NCI-H2171 treated with DMSO at 0.1 percent for 48 hours (cell line): ENCODE data around the gene GTPBP6.
"Not testable (repeated sequence)": the region's sequence is repeated elsewhere in the genome, so short reads cannot be mapped to it uniquely, and the experiment has no call there.

Experiments
- DNase-seq: peaks from one replicate; lab custom pipeline; 2025; lab: John Stamatoyannopoulos, UW

The GTPBP6 gene

DNA sequence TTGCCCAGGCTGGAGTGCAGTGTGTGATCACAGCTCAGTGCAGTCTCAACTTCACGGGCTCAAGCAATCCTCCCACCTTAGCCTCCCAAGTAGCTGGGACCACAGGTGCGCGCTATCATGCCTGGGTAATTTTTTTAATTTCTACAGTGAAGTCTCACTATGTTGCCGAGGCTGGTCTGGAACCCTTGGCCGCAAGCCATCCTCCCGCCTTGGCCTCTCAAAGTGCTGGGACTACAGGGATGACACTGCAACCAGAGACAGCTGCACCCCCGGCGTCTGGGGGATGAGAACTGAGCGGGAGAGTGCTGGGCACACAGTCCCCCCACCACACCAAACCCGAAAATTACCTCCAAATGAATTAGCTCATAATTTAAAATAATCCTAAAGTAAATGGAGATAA lies 33.1 kb upstream of the GTPBP6 start:
- DNase-seq = no peak

DNA sequence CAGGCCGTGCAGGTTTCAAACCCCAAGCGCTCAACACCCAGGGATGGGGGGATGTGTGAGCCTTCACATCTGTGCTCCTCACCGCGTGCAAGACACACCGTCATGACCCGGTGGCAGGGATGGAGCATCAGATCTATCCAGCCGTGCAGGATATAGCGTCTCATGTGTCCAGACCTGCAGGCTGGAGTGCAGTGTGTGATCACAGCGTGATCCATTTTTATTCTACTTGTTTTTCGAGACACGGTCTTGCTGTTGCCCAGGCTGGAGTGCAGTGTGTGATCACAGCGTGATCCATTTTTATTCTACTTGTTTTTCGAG lies 32.7 kb upstream of the GTPBP6 start:
- not testable (repeated sequence) for DNase-seq

GRCh38 chrX:350534-351323 lies 32.1 kb upstream of the GTPBP6 start:
- DNase-seq = no peak

DNA sequence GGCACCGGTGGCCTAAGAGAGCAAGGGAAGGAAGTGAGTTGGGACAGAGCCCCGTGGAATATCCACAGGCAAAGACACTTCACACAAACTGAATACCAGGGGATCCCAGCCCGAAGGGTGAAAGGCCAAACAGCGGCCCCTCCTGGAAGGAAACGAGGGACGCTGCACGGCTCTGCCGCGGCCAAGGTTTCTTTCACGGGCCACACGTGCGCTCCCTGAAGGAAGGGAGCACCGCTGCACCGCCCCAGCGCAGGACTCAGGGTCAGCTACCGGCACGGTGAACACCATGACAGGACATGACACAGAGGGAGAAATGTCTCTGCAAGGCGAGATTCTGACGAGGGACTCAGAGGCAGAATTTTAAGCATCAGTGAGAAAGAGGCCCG lies 31.5 kb upstream of the GTPBP6 start:
- DNase-seq = no peak

DNA sequence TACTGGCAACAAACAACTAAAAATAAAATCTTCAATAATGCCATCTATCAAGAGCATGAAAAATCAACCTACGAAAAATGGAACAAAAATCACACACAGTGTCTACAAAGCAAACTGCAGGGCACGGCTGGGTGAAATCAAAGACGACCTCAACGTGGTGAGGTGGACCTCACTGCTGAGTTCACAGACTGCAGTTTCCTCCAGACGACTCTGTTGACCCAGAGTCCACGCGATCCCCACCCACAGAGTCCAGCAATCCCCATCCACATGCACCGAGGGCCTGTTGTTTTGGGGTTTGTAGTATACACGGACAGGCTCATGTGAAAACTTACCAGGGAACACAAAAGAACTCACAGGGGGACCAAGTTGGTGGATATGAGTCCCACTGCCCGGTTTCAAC lies 31.1 kb upstream of the GTPBP6 start:
- DNase-seq = no peak

DNA sequence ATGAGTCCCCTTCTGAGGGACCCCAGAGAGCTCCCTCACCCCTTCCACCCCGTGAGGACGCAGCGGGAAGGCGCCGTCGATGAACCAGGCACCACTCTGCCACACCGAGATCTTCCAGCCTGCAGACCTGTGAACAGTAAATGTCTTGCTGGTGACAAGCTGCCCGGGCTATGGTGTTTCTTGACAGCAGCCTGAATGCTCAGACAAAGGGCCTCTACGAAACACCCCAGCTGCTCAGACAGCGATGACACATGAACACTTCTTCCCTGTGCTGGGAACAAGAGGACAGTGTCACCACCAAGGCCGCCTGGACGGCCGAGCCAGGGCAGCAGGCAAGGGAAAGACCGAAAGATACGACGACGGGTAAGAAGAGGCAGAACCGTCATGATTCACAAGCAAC lies 30.6 kb upstream of the GTPBP6 start:
- DNase-seq = no peak

DNA sequence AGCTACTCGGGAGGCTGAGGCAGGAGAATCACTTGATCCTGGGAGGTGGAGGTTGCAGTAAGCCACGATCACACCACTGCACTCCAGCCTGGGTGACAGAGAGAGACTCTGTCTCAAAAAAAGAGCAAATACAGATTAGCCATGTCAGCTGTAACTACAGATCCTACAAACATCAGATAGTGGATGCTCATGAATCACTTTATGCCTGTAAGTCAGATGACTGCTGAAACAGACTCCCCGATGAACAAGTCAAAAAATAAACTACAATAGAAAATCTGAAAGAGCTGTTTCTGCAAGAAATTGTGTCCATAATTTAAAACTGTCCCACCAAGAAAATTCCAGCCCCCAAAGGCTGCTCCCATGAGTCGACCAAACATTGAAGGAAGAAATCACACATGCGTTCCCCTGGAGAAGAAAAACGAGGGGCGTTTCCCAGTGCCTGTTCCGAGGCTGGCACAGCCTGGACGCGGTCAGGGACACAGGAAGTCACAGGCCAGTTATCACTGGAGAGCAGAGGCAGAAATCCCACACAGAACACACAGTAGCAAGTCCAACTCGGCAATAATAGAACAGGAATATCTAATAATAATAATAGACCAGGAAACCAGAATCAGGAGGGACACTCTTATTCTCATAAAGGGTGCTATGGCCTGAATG lies 30.0 kb upstream of the GTPBP6 start:
- no peak for DNase-seq

DNA sequence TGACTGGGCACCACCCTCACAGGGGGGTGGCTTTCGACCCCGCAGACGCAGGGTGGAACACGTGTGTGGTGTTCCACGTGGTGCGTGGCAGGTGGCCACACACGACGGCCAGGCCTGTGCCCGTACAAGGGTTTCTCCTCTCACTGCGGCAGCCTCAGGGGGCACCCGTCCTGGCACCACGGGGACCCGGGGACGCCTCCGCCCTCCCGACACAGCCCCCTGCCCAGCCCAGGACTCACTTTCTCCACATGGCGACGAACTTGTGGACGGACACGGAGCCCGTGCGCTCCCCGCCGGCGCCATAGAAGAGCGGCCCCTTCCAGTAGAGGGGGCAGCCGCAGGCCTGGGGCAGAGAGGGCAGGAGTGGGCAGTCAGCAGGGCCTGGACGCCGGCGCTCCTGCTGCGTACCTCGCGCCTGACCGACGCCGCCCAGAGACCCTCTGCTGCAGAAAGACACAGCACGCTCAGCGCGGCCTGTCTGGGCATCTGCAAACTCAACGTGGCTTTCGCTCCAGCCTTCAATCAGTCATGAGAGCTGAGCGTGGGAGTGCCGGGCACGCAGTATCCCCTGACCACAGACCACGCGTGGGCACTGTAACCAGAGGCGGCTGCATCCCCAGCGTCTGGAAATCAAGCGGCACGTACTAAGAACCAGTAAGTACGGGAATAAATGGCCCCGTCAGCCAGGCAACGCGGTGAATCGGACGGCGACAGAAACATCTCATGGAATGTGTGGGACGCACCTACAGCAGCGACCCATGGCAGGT lies 28.9 kb upstream of the GTPBP6 start:
- DNase-seq = no peak

DNA sequence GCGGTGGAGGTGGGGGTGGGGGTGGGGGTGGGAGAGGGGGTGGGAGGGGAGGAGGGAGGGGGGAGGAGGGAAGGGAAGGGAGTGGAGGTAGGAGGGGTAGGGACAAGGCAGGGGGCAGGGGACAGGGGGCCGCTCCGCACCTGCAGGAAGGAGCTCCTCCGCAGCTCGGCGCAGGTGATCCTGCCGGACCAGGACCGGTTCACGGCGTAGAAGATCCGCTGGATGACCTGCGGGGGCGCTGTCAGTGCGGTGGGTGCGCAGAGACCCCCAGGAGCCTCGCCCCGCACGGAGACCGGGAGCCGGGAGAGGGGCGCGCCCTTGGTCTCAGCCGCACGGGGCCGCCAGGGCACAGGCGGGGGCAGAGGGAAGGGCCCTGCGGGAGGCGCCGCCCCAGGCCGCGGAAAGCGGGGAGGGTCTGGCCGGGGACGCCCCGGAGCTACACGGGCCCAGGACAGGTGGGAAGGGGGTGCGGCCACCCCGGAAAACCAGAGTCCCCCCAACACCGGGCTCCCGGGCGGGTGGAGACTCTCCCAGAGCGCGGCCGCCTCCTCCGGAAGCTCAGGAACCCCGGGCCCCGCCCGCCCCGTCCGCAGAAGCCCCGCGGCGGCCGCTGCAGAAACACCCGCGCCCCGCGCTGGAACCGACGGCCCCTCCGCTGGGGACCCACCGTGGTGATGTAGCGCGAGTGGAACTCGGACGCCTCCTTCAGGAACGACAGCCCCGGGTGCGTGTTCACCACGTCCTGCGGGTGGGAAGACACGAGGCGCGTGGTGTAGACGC lies 27.6 kb upstream of the GTPBP6 start:
- DNase-seq = no peak

- DNase-seq = no peak
Observed at GRCh38 chrX:345020-345925, 26.7 kb upstream of the GTPBP6 start.

DNA sequence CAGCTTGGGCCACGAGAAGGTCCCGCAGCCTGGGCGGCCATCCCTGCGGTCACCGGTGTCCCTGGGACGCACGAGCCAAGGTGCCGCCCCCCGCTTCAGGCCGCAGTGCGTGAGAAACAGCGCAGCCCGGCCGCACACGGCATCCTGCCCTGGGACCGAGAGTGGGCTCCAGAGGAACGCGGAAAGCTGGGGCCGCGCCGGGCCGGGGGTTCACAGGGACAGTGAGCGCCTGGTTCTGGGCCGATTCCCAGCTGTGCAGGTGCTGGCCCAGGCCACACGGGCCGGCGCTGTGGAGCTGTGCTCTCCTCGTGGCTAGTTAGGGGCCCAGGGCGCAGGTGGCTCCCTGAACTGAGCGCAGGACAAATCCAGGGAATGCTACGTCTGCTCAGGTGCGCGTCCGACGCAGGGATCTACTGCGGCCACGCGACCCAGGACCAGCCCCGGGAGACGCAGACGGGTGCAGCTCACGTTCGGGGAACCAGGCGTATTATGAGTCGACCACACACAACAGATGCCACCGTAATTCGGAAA lies 25.8 kb upstream of the GTPBP6 start:
- no peak for DNase-seq

GRCh38 chrX:341541-342101 lies 23.0 kb upstream of the GTPBP6 start:
- no peak for DNase-seq

- no peak for DNase-seq
Observed at GRCh38 chrX:340641-341423, 22.2 kb upstream of the GTPBP6 start.

DNA sequence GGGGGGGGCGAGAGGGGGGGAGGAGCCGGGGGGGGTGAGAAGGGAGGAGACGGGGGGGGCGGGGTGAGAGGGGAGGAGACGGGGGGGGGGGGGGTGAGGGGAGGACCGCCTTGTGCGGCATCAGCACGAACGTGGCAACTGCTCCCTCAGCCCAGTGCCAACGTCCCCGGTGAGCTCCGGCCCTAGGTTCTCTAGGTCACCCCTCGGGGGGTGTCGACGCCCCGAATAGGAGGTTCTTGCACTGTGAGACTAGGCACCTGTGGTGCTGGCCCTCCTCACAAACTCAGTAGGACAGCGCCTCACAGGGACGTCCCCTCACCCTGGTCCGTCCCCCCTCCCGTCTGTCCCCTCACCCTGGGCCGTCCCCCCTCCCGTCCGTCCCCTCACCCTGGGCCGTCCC lies 21.5 kb upstream of the GTPBP6 start:
- no peak for DNase-seq

DNA sequence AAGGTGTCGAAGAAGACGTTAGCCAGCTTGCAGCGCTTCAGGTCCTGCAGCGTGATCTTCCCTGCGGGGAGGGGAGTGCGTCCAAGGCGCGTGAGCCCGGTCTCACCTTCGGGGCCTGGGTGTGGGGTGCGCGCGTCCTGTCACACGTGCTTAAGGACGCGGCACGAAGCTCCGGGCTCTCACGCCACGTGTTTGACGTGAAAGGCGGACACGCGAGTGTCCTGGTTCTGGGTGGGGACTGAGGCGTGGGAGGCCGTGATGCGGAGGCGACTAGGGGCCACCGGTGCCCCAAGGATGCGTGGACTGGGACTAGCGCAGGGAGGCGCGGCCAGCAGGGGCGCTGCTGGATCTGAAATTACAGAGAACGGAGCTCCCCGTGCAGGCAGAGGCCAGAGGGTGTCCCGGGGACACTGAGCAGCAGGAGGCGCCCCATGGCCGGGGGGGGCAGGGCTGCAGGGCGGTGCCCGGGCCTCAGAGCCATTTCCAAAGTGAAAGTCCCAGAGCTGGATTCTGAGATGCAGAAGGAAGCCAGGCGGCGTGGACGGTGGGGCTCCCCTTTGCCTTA lies 20.3 kb upstream of the GTPBP6 start:
- no peak for DNase-seq

DNA sequence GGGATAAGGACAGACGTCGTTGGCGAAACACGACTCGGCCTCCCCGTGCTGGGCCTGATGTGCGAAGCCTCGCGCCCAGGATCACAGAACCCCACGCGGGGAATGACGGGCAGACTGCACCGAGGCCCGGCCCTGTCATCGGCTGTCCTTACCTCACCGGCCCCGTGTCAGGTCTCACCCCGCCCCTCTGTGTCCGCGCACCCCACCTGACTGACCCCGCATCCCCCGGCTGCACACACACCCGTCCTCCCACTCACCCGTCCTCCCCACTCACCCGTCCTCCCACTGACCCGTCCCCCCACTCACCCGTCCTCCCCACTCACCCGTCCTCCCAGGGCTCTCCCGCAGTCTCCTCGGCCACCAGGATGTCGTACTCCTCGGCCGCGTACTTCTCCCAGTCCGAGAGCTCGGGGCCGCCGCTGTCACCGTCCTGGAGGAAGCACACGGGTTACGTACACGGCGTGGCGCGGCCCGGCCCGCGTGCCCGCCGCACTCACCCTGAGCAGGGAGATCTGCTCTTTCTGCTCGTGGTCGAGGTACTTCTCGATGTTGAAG lies 19.8 kb upstream of the GTPBP6 start:
- no peak for DNase-seq

GRCh38 chrX:337331-337831 lies 18.8 kb upstream of the GTPBP6 start:
- no peak for DNase-seq

DNA sequence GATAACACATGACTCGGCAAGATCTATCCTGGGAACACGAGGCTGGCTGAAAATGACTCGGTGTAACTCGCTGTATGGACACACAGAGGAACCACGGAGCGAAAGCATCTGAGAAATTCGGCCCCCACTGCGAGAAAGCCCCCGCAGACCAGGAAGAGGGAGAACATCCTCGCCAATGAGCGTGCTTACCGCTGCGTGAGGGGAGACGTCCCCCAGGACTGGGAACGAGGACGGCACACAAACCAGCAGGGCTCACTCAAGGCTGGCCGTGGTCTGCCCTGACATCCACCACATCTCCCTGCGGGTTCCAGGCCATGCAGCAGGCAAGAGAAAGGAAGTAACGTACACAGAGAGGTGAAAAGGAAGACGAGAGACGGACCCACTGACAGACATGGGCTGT lies 17.6 kb upstream of the GTPBP6 start:
- no peak for DNase-seq

DNA sequence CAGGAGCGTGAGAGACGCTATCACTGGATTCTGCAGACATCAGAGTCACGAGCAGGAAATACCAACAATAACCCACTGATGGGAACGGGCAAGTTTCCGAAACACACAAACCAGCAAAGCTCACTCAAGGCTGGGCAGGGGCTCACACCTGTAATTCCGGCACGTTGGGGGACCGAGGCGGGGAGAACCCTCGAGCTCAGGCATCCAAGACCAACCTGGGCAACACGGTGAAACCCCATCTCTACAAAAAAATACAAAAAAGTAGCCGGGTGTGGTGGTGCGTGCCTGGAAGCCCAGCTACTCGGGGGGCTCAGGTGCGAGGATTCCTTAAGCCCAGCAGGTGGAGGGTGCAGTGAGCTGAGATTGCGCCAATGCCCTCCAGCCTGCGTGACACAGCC lies 17.2 kb upstream of the GTPBP6 start:
- DNase-seq = no peak
